HL-60 (cell line): Measurements from ENCODE around the gene CACNA2D3.

ENCODE experiments used
- DNase-seq, 2 experiments: peaks; one replicate each; pipeline ENCODE4 v3.0.0-alpha.2; 2010 to 2020; ENCODE audit warnings: low read depth in 1 of 2, low spot score in 1 of 2
- H3K27ac ChIP-seq: fragments of 250-450 bp; sonication (Bioruptor Pico); replicated peaks from 2 replicates; pipeline ENCODE4 v1.5.1; 2020; ENCODE audit warnings: mild to moderate bottlenecking, moderate library complexity
- H3K27me3 ChIP-seq: fragments of 250-450 bp; sonication (Bioruptor Pico); 2 replicates; pipeline ENCODE4 v1.5.1; 2021; ENCODE audit warnings: mild to moderate bottlenecking, moderate library complexity; ENCODE audit not compliant: insufficient read depth, poor library complexity, severe bottlenecking
- H3K4me3 ChIP-seq: replicated peaks from 2 replicates; pipeline ENCODE4 v1.5.1; 2011; ENCODE audit warnings: mild to moderate bottlenecking, control low read depth, low read length; ENCODE audit not compliant: insufficient read depth
- CTCF ChIP-seq: IDR thresholded peaks from one replicate; pipeline ENCODE4 v1.5.1; 2011; ENCODE audit warnings: low read length, control low read depth, inconsistent platforms; ENCODE audit not compliant: insufficient read depth
- GABPA ChIP-seq: IDR thresholded peaks from 2 replicates; pipeline ENCODE4 v1.6.1; 2012; ENCODE audit warnings: low read depth
- POLR2AphosphoS5 ChIP-seq: IDR thresholded peaks from 2 replicates; pipeline ENCODE4 v1.6.1; 2012; ENCODE audit warnings: low read depth
- REST ChIP-seq: IDR thresholded peaks from 2 replicates; pipeline ENCODE4 v1.6.1; 2012; ENCODE audit warnings: low read depth; ENCODE audit not compliant: insufficient replicate concordance
- SPI1 ChIP-seq: IDR thresholded peaks from 2 replicates; pipeline ENCODE4 v1.6.1; 2012; ENCODE audit warnings: low read depth, mild to moderate bottlenecking, borderline replicate concordance

The CACNA2D3 gene

GRCh38 chr3:54619053-54619452 is 496.7 kb downstream of the CACNA2D3 start:
- Histone ChIP-seq H3K27me3 (no peaks in the 10 kb centered on the region), H3K27ac (no peak overlapping the region), H3K4me3 (no peak overlapping the region)
- DNase-seq, result no peak
- TF ChIP-seq SPI1 (no peak), REST (no peak), CTCF (no peak), POLR2AphosphoS5 (no peak), GABPA (no peak)

- TF ChIP-seq CTCF (no peak), POLR2AphosphoS5 (no peak), REST (no peak), GABPA (no peak), SPI1 (no peak)
- Histone ChIP-seq H3K27ac (no peak overlapping the region), H3K4me3 (no peak overlapping the region), H3K27me3 (no peaks in the 10 kb centered on the region)
- no peak for DNase-seq
Measured at GRCh38 chr3:54619531-54619930, 497.2 kb downstream of the CACNA2D3 start.

GRCh38 chr3:54621184-54621583 is 498.8 kb downstream of the CACNA2D3 start:
- TF ChIP-seq GABPA (no peak), CTCF (no peak)
- Histone ChIP-seq H3K27me3 (no peaks in the 10 kb centered on the region), H3K27ac (no peak overlapping the region), H3K4me3 (no peak overlapping the region)
- no peak for DNase-seq

GRCh38 chr3:54622678-54623077 is 500.3 kb downstream of the CACNA2D3 start:
- no peak for DNase-seq
- no peak for TF ChIP-seq GABPA
- TF ChIP-seq POLR2AphosphoS5, result no peak
- TF ChIP-seq SPI1, result no peak
- no peak for TF ChIP-seq CTCF
- TF ChIP-seq REST, result no peak
- H3K27ac ChIP-seq, result no peak overlapping the region

More at GRCh38 chr3:54622678-54623077, 500.3 kb downstream of the CACNA2D3 start:
- Histone ChIP-seq H3K27me3 (no peaks in the 10 kb centered on the region), H3K4me3 (no peak overlapping the region)
